PC-9 (cell line): Measurements from ENCODE around the gene AQP12A.

Experiments
- EZH2 ChIP-seq: fragments of 200-600 bp; sonication (generic); IDR thresholded peaks from 2 replicates; pipeline ENCODE4 v1.8.0; 2017; ENCODE audit warnings: antibody characterized with exemption, low read depth
- TF ChIP-seq, protein P1 (sequence below): fragments of 200-600 bp; sonication (generic); conservative IDR thresholded peaks from 2 replicates; pipeline ENCODE4 v1.6.1; 2017; ENCODE audit warnings: mixed run types, antibody characterized with exemption, mild to moderate bottlenecking, moderate library complexity

DNA sequence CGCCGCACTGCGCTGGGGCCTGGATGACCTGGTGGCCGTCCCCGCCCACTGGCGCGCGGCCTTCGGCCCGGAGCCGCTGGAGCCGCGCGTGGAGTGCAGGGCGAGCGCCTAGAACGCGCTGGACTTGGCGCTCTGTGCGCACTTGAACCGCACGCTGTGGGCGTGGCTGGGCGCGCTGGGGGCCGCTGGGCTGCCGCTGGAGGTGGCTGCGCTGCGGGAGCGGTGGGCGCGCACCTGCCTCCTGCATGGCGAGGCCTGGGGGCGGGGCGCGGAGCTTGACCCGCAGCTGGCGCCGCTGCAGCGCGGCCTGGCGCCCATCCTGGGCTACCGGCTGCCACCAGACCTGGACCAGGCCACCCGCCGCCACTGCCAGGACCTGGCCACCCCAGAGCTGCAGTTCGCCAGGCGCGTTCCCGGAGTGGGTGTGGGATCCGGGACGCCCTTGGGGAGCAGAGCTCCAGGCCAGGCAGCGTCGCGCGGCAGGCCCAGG lies 18.9 kb upstream of the AQP12A start:
- TF ChIP-seq, protein P1, sequence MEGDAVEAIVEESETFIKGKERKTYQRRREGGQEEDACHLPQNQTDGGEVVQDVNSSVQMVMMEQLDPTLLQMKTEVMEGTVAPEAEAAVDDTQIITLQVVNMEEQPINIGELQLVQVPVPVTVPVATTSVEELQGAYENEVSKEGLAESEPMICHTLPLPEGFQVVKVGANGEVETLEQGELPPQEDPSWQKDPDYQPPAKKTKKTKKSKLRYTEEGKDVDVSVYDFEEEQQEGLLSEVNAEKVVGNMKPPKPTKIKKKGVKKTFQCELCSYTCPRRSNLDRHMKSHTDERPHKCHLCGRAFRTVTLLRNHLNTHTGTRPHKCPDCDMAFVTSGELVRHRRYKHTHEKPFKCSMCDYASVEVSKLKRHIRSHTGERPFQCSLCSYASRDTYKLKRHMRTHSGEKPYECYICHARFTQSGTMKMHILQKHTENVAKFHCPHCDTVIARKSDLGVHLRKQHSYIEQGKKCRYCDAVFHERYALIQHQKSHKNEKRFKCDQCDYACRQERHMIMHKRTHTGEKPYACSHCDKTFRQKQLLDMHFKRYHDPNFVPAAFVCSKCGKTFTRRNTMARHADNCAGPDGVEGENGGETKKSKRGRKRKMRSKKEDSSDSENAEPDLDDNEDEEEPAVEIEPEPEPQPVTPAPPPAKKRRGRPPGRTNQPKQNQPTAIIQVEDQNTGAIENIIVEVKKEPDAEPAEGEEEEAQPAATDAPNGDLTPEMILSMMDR: no peak
- no peak for TF ChIP-seq EZH2
